GM04504 (cell line): ENCODE results near the gene ACBD5.
"Not testable (repeated sequence)": the region's sequence is repeated elsewhere in the genome, so short reads cannot be mapped to it uniquely, and the experiment has no call there.

Experiments
- DNase-seq: peaks from one replicate; pipeline ENCODE4 v3.0.0-alpha.2; 2012; ENCODE audit warnings: low read depth

The ACBD5 gene

GRCh38 chr10:27241010-27241651 lies 534 bp upstream of the ACBD5 start:
- DNase-seq, result no peak

- DNase-seq, result not testable (repeated sequence)
These were observed 3.1 kb downstream of the ACBD5 start for GRCh38 chr10:27237531-27237930.

DNA sequence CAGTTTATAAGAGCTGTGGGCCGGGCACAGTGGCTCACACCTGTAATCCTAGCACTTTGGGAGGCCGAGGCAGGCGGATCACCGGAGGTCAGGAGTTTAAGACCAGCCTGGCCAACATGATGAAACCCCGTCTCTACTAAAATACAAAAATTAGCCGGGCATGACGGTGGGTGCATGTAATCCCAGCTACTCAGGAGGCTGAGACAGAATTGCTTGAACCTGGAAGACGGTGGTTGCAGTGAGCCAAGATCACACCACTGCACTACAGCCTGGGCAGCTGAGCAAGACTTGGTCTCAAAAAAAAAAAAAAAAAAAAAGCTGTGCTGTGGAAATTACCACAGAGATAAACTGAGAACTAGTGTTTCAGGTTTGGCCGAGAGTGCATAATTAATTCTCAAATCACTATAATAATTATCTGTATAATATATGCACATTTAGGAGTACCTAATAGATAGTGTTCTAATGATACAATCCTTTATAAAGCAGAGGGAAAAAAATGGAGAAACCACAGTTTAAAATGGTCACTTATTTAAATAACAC lies 3.9 kb downstream of the ACBD5 start:
- not testable (repeated sequence) for DNase-seq

- DNase-seq, result no peak
These were observed 4.9 kb downstream of the ACBD5 start for GRCh38 chr10:27235706-27236105.

- DNase-seq, result no peak
These were observed 10.6 kb downstream of the ACBD5 start for GRCh38 chr10:27230022-27230421.

DNA sequence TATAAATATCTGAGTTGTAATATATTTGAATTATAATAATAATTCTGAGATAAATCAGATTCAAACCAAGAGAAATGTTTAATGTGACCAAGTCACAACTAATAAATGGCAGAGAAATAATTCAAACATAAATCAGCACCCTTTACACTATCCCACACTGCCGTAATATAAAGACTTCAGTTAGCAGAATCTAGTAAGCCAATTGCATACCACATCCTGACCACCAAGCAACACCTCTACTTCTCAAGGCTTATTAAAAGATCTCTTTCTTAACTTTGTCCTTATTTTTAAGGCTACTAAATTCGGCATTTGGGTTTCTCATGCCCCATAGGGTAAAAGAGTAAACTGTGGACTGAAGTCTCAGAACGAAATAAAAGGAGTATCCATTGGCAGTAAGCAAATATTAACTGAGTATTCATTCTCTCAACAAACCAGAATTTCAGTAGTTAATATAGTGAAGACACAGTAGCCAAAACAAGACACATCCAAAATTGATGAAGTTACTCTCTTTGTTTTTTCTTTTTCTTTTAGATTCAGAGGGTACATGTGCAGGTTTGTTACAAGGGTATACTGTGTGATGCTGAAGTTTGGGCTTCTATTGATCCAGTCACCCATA lies 14.8 kb downstream of the ACBD5 start:
- DNase-seq, result no peak

GRCh38 chr10:27225011-27225590 lies 15.5 kb downstream of the ACBD5 start:
- no peak for DNase-seq

DNA sequence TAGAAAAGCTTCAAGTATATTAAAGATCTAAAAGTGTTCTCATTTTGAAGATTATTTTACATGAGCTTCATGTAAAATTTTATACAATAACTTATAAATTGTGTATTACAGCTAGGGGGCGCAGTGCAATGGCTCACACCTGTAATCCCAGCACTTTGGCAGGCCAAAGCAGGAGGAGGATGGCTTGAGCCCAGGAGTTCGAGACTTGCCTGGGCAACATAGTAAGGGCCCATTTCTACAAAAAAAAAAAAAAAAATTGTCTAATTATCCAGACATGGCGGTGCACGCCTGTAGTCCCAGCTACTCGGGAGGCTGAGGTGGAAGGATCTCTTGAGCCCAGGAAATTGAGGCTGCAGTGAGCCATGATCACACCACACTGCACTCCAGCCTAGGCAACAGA lies 16.6 kb downstream of the ACBD5 start:
- peak; percentile 7 for DNase-seq

GRCh38 chr10:27207350-27207749 lies 33.2 kb downstream of the ACBD5 start:
- DNase-seq, result no peak

DNA sequence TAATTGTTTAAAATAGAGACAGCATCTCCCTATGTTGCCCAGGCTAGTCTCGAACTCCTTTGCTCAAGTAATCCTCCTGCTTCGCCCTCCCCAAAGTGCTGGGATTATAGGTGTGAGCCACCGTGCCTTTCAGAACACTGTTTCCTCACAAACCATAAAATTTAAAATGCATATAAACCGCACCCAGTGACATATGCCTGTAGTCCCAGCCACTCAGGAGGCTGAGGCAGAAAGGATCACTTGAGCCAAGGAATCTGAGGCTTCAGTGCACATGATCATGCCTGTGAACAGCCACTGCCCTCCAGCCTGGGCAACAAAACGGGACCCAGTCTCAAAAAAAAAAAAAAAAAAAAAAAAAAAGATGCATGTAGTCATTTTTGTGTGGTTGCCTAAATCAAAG lies 36.8 kb downstream of the ACBD5 start:
- DNase-seq, result no peak

DNA sequence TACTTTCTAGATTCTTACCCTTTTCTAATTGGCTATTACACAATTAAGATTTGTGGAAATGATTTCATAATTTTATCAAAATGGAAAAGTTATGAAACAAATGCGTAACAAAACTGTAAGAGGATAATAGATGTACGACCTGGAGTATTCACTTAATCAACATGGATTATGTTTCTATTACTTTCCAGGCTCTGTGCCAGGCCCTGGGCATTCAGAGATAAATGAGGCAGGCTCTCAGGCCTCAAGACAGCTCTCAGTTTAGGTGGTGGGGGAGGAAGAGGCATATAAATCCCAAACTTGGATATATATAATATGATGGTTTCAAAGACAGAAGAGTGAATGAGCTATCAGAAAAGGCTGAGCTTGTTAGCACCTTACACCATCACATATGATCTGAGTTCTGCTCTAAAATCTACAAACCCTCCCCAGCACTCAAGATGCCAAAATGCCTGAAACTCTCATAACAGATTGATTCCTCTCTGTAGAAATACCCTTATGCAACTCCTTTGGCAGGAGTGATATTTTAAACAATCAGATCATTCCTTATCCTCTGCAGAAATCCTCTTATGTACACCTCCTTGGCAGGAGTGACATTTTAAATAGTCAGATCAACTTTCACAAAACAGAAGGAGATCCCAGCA lies 42.5 kb downstream of the ACBD5 start:
- DNase-seq, result no peak

DNA sequence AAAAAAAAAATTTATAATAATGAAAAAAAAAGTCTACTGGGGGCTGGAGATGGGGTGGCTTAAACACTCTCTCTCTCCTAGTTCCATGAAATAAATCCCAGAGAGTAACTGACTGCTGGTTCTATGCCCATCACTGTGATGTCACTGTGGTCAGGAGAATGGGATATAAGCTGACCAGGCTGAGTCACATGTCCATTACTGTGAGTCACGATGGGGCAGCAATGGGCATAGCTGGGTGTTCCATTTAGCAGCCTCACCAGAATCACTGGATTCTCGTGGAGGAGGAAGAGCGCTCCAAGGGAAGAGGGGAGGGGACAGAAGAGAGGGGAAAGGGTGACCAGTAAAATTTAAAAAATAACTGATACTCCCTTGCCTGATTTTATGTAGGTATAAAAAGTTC lies 48.3 kb downstream of the ACBD5 start:
- peak; percentile 78 for DNase-seq

DNA sequence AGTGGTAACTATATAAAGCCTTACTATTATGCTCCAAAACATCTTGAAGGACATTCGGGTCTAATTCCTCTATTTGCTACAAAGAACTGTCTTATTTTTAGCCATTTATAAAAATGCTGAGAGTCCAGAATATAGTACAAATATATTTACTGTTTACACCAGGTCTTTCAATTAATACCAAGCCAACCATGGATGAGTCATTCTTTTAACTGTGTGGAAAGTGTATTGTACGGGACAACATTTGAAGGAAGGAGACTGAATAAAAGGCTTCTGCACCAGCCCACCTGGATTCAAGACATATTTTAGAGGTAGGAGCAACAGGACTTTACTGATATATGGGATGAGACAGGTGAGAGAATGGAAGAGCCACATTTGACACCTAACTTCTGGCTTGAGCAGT lies 50.1 kb downstream of the ACBD5 start:
- DNase-seq, result no peak

DNA sequence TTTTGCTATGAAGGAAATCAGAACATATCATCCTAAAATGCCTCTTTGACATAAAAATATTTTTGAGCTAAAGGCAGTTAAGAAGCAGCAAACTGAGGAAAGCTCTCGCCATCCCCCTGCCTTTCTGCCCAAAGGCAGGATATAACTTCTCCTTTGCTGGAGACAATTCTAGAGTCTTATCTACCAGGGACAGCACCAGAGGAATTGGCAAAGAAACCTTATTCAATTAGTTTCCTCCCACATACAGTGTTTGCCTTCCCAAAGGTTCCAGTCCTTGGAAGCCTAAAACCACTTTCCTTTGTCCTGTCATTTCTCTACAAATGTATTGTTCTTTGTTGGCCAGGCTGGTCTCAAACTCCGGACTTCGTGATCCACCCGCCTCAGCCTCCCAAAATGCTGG lies 51.7 kb downstream of the ACBD5 start:
- DNase-seq, result no peak

DNA sequence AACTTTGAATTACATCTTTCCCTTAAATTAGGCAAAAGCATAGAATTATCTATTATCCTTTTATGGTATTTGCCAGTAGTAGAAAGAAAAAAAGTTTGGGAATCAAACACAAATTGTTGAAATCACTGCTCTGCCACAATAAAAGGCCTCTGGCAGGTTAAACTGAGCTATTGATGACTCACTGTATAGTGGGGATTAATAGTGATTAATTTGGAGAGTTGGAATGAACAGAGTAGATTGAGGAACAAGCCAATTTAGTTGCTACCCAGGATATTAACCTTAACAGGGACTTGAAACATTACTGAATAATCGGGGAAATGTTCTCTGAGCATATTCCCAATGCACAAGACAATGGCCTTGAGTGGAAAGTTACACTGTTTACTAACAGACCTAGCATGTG lies 52.3 kb downstream of the ACBD5 start:
- DNase-seq, result no peak

GRCh38 chr10:27169849-27170248 lies 70.7 kb downstream of the ACBD5 start:
- DNase-seq, result no peak

- DNase-seq, result no peak
These were observed 82.2 kb downstream of the ACBD5 start for GRCh38 chr10:27158421-27158820.

- DNase-seq, result no peak
These were observed 83.4 kb downstream of the ACBD5 start for GRCh38 chr10:27157150-27157549.

DNA sequence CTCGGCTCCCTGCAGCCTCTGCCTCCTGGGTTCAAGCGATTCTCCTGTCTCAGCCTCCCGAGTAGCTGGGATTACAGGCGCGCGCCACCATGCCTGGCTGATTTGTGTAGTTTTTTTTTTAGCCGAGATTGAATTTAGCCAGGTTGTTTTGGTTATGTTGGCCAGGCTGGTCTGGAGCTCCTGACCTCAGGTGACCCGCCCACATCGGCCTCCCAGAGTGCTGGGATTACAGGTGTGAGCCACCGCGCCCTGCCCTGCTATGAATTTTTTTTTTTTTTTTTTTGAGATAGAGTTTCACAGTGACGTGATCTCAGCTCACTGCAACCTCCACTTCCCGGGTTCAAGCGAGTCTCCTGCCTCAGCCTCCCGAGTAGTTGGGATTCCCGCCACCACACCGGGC lies 84.0 kb downstream of the ACBD5 start:
- not testable (repeated sequence) for DNase-seq

DNA sequence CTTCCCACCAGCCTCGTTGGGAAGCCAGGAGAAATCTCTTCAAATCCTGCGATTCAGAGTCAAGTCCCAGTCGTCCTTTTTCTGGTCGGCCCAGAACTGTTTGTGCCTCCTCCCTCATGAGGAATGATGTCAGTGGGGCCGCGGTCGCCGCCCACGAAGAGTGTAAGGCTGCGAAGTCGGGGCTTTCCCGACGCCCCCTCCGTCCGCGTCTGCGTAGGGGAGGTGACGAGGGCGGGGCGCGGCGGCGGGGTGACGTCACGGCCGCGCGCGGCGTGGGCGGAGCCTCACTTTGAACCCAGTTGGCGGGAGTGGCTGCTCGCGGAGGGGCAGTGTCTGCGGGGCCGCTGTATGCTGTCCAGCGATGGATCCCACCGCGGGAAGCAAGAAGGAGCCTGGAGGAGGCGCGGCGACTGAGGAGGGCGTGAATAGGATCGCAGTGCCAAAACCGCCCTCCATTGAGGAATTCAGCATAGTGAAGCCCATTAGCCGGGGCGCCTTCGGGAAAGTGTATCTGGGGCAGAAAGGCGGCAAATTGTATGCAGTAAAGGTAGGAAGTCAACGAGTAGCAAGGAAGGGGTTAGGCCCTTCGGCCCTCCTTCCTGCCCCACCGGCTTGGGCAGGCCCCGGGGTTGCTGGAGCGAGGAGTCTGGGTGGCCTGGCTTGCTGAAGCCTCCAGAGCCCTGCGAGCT lies 85.4 kb downstream of the ACBD5 start, which contains the start of gene MASTL:
Gene MASTL (plus strand): TSS at position 287 of the 689 bp plus-strand sequence. CDS start 75 bp downstream, at position 362.
- DNase-seq, result peak; percentile 83

GRCh38 chr10:27153845-27154193 lies 86.8 kb downstream of the ACBD5 start:
- DNase-seq, result no peak

DNA sequence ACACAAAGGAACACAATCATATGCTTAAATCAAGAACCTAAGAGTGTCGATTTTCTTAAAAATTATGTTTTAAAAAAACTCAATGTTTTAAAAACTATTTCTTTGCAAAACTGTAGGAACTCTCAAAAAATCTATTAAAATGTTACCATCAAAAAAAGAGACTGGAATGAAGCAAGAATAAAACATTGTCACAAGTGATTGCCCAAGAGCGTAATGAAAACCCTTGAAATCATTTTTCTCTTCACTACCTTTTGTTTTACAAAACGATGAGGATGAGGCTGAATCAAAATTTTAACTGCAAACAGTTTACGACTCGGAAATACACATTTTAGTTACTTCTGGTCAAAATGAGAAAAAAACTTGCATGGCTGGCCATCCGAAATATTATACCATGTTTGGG lies 87.3 kb downstream of the ACBD5 start:
- DNase-seq, result no peak
